A172 (cell line): Measurements from ENCODE around the gene MYO7A. TPM values are rescaled to one million over a fixed set of nuclear protein-coding genes. Genes with fewer than 3 reads are reported as not detected.
A peak's percentile ranks its signal among the peaks of the same experiment; 100 is the strongest.

Experiments used
- DNase-seq: peaks from one replicate; pipeline ENCODE4 v3.0.0-alpha.2; 2015; ENCODE audit warnings: low spot score
- total RNA-seq: library from RNA; depleted of rRNA; stranded (reverse); fragments of >200 nt; shearing (Covaris generic); gene quantifications from 2 replicates; pipeline ENCODE4 v1.2.3, GENCODE V29; 2014

MYO7A gene
- total RNA-seq, 1 experiment from 2014 or later: not detected

GRCh38 chr11:77111946-77112345, 16.1 kb upstream of the MYO7A start:
- DNase-seq: no peak

DNA sequence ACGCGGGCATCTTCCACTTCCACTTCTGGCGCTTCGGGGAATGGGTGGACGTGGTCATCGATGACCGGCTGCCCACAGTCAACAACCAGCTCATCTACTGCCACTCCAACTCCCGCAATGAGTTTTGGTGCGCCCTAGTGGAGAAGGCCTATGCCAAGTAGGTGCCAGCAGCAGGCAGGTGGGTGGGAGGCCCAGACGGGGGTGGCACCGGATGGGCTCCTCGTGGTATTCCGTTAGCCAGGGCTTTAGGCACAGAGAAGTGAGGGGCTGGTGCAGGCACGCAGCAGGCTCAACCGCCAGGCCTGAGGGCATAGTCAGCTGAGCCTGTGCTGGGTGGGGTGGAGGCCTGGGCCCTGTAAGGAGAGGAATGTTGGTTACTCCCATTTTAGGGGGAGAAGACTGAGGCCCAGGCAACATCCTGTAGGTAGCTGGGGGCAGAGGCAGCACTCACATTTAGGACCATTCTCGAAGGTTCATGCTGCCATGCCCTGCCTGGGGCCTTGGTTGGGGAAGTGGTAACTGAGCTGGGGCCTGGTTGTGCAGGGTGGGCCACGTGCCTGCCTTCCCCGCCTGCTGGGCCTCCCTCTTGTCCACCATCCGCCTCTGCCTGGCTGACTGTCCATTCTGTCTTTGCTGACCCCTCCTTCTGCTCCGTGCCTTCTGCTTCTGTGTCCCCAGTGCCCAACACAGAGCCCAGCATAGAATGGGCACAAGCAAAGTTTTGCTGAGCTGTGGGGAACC, 15.2 kb upstream of the MYO7A start:
- no peak for DNase-seq

GRCh38 chr11:77113382-77114088, 14.5 kb upstream of the MYO7A start:
- DNase-seq: peak; percentile 50

DNA sequence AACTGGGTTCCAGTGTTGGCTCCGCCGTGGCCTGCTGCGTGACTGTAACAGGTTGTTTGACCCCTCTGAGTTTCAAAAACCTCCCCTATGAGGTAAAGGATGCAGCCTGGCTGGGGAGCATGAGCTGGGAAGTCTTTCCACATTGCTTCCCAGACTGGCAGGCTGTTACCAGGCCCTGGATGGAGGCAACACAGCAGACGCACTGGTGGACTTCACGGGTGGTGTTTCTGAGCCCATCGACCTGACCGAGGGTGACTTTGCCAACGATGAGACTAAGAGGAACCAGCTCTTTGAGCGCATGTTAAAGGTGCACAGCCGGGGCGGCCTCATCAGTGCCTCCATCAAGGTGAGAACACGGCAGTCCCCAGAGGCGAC, 14.0 kb upstream of the MYO7A start:
- DNase-seq: no peak

- DNase-seq: no peak
Measured at GRCh38 chr11:77115181-77115611, 12.8 kb upstream of the MYO7A start.

GRCh38 chr11:77115956-77116355, 12.1 kb upstream of the MYO7A start:
- no peak for DNase-seq

DNA sequence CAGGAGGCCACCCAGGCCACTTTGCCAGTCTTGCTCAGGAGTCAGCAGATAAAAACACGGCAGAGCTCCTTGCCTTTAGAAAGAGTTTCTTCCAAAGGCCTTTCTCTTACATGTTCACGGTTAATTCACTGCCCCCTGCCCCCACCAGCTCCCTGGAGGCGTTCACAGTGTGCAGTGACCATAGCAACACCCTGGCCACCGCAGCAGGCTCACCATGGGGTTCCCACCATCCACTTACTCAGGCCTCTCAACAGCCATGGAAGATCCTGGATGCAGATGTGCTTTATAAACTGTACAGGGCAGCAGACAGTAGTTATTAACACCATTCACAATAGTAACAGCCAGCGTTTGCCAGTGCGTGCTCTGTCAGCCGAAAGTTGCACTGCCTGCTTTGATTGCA, 10.6 kb upstream of the MYO7A start:
- DNase-seq: no peak

GRCh38 chr11:77118086-77118485, 10.0 kb upstream of the MYO7A start:
- DNase-seq: no peak

DNA sequence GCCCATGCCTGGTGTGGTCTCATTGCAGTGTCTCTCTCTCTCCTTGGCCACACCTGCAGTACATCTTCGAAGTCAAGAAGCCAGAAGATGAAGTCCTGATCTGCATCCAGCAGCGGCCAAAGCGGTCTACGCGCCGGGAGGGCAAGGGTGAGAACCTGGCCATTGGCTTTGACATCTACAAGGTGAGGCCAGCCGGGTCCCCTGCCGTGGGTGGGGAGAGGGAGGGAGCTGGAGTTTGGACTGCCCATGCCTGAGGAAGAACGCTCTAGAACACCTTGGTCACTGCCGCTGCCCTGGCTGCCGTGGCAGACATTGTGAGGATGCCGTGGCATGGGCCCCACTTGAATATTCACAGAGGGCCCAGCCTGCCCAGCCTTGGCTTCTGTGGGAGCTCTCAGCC, 9.1 kb upstream of the MYO7A start:
- no peak for DNase-seq

- DNase-seq: no peak
Measured at GRCh38 chr11:77119531-77119936, 8.5 kb upstream of the MYO7A start.

GRCh38 chr11:77120571-77120970, 7.5 kb upstream of the MYO7A start:
- no peak for DNase-seq

DNA sequence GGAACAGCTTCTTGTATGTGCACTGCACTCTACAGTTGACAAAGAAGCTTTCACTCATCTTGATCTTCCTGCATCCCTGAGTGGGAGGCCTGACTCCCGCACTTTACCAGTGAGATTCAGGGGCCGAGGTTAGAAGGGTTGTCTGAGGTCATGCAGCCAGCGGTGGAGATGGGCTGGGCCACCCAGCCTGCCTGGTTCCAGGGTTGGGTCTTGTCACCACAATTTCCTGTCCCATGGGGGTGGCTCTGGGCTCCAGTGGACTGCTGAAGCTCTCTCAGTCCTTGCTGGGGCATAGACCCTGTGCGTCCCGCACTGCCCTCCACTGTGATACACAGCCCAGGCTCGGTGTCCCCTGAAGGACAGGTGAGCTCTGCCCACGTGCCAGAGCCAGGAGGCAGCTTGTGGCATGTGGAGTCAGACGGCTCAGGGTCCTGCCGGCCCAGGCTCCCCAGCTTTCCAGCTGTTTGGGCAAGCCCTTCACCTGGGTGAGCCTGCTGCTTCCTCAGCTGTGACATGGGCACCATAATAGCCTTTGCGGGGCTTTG, 6.9 kb upstream of the MYO7A start:
- no peak for DNase-seq

- no peak for DNase-seq
Measured at GRCh38 chr11:77121876-77122575, 6.0 kb upstream of the MYO7A start.

DNA sequence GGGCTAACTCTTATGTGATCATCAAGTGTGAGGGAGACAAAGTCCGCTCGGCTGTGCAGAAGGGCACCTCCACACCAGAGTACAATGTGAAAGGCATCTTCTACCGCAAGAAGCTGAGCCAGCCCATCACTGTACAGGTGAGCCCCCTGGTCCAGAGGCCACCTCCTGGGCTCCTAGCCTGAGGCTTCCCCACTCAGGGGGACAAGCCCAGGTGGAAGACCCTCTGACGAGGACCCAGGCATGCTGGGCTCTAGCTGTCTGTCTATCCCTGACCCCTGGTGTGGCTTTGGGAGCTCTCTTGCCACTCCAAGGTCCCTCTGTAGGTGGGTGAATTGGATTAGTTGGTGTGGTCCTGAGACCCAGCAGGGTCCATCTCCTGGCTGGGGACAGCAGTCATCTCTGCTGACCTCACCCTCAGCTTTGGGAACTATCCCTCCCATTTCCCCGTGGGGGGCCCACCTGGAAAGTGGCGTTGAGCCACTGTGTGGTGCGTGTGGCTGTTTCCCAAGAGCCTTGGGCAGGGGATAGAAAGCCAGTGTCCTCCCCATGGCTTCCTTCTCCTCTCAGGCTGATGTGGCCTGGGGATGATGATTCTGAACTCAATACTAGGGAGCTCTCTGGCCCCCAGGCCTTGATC, 5.4 kb upstream of the MYO7A start:
- DNase-seq: no peak

DNA sequence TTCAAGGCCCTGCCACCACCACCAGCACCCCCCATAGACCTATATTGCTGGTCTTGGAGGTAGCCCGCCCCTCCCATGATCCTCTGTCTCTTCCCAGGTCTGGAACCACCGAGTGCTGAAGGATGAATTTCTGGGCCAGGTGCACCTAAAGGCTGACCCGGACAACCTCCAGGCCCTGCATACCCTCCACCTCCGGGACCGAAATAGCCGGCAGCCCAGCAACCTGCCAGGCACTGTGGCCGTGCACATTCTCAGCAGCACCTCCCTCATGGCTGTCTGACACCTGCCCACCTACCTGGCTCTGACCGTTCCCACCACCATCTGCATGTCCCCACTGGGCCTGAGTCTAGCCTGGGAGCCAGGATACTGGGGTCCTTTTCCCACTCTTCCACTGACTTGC, 4.5 kb upstream of the MYO7A start:
- no peak for DNase-seq

GRCh38 chr11:77124041-77124440, 4.0 kb upstream of the MYO7A start:
- no peak for DNase-seq

GRCh38 chr11:77124488-77124887, 3.6 kb upstream of the MYO7A start:
- DNase-seq: no peak

GRCh38 chr11:77125191-77125590, 2.9 kb upstream of the MYO7A start:
- DNase-seq: no peak

GRCh38 chr11:77125695-77126094, 2.4 kb upstream of the MYO7A start:
- DNase-seq: no peak

GRCh38 chr11:77126156-77126775, 1.8 kb upstream of the MYO7A start:
- DNase-seq: no peak

- DNase-seq: no peak
Measured at GRCh38 chr11:77126861-77127234, 1.2 kb upstream of the MYO7A start.
